ENCODE data around the gene NT5C2.
A peak's percentile ranks its signal among the peaks of the same experiment; 100 is the strongest.
"Not testable (repeated sequence)": the region's sequence is repeated elsewhere in the genome, so short reads cannot be mapped to it uniquely, and the experiment has no call there.

The NT5C2 gene

GRCh38 chr10:103232131-103232673 is 39.1 kb upstream of the NT5C2 start:
- H3K27ac Mint-ChIP-seq, result no peak overlapping the region
- H3K4me1 Mint-ChIP-seq, result no peaks in the 10 kb centered on the region
- no peak for DNase-seq

GRCh38 chr10:103231047-103231551 is 38.0 kb upstream of the NT5C2 start:
- no peak overlapping the region for H3K4me3 Mint-ChIP-seq
- H3K4me1 Mint-ChIP-seq, result no peaks in the 10 kb centered on the region
- H3K27me3 Mint-ChIP-seq (ENCODE audit: low read depth, poor library complexity), result peaks cover 3% of the 10 kb centered on the region
- H3K36me3 Mint-ChIP-seq (ENCODE audit: low read depth), result no peaks in the 10 kb centered on the region
- TF ChIP-seq, protein P1, sequence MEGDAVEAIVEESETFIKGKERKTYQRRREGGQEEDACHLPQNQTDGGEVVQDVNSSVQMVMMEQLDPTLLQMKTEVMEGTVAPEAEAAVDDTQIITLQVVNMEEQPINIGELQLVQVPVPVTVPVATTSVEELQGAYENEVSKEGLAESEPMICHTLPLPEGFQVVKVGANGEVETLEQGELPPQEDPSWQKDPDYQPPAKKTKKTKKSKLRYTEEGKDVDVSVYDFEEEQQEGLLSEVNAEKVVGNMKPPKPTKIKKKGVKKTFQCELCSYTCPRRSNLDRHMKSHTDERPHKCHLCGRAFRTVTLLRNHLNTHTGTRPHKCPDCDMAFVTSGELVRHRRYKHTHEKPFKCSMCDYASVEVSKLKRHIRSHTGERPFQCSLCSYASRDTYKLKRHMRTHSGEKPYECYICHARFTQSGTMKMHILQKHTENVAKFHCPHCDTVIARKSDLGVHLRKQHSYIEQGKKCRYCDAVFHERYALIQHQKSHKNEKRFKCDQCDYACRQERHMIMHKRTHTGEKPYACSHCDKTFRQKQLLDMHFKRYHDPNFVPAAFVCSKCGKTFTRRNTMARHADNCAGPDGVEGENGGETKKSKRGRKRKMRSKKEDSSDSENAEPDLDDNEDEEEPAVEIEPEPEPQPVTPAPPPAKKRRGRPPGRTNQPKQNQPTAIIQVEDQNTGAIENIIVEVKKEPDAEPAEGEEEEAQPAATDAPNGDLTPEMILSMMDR (IDR thresholded peaks at IDR 0.05), result no peak
- H3K27ac Mint-ChIP-seq, result peak overlapping the region; percentile 29
- DNase-seq, result no peak
- H3K9me3 Mint-ChIP-seq, result peaks cover 8% of the 10 kb centered on the region

More at GRCh38 chr10:103232131-103232673, 39.1 kb upstream of the NT5C2 start:
- H3K36me3 Mint-ChIP-seq (ENCODE audit: low read depth), result no peaks in the 10 kb centered on the region
- H3K9me3 Mint-ChIP-seq, result peaks cover 13% of the 10 kb centered on the region
- TF ChIP-seq, protein P1 (IDR thresholded peaks at IDR 0.05), result no peak
- peaks cover 3% of the 10 kb centered on the region for H3K27me3 Mint-ChIP-seq (ENCODE audit: low read depth, poor library complexity)
- H3K4me3 Mint-ChIP-seq, result no peak overlapping the region

- DNase-seq, result no peak
- H3K4me3 Mint-ChIP-seq, result no peak overlapping the region
- H3K36me3 Mint-ChIP-seq (ENCODE audit: low read depth), result no peaks in the 10 kb centered on the region
- H3K4me1 Mint-ChIP-seq, result no peaks in the 10 kb centered on the region
- no peak overlapping the region for H3K27ac Mint-ChIP-seq
- H3K9me3 Mint-ChIP-seq, result peaks cover 23% of the 10 kb centered on the region
- TF ChIP-seq, protein P1 (IDR thresholded peaks at IDR 0.05), result no peak
- H3K27me3 Mint-ChIP-seq (ENCODE audit: low read depth, poor library complexity), result peaks cover 7% of the 10 kb centered on the region
Observed at GRCh38 chr10:103227416-103227815, 34.3 kb upstream of the NT5C2 start.

DNA sequence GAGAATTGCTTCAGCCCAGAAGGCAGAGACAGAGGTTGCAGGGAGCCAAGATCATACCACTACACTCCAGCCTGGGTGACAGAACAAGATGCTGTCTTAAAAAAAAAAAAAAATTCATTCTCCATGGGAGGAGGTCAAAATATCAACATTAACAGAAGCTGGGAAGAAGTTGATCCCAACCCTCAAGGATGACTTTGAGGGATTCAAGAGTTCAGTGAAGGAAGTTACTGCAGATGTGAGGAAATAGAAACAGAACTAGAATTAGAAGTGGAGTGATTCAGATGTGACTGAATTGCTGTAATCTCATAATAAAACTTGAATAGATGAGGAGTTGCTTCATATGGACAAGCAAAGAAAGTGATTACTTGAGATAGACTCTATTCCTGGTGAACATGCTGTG is 32.9 kb upstream of the NT5C2 start:
- H3K36me3 Mint-ChIP-seq (ENCODE audit: low read depth), result no peaks in the 10 kb centered on the region
- peaks cover 7% of the 10 kb centered on the region for H3K27me3 Mint-ChIP-seq (ENCODE audit: low read depth, poor library complexity)
- no peak overlapping the region for H3K4me3 Mint-ChIP-seq
- TF ChIP-seq, protein P1 (IDR thresholded peaks at IDR 0.05), result no peak
- peaks cover 27% of the 10 kb centered on the region for H3K9me3 Mint-ChIP-seq
- no peak overlapping the region for H3K27ac Mint-ChIP-seq
- DNase-seq, result no peak
- H3K4me1 Mint-ChIP-seq, result no peaks in the 10 kb centered on the region

DNA sequence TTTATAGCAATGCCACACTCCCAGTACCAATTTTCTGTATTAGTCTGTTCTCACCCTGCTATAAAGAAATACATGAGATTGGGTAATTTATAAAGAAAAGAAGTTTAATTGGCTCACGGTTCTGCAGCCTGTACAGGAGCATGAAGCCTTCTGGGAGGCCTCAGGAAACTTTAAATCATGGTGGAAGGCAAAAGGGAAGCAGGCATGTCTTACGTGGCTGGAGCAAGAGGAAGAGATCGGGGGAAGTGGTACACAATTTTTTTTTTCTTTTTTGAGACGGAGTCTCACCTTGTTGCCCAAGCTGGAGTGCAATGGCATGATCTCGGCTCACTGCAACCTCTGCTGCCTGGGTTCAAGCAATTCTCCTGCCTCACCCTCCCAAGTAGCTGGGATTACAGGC is 31.6 kb upstream of the NT5C2 start:
- peaks cover 27% of the 10 kb centered on the region for H3K9me3 Mint-ChIP-seq
- not testable (repeated sequence) for H3K4me3 Mint-ChIP-seq; H3K36me3 Mint-ChIP-seq (ENCODE audit: low read depth); H3K27me3 Mint-ChIP-seq (ENCODE audit: low read depth, poor library complexity); DNase-seq; H3K4me1 Mint-ChIP-seq; H3K27ac Mint-ChIP-seq

DNA sequence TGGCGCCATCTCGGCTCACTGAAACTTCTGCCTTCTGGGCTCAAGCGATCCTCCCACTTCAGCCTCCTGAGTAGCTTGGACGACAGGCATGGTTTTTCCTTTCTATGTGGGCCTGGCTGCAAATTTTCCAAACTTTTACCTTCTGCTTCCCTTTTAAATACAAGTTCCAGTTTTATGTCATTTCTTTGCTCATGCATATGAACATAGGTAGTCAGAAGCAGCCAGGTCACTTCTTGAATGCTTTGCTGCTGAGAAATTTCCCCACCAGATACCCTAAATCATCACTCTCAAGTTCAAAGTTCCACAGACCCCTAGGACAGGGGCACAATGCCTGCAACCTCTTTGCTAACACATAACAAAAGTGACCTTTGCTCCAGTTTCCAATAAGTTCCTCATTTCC is 31.1 kb upstream of the NT5C2 start:
- Mint-ChIP-seq H3K4me3 (no peak overlapping the region), H3K27me3 (ENCODE audit: low read depth, poor library complexity) (peaks cover 7% of the 10 kb centered on the region), H3K27ac (no peak overlapping the region), H3K9me3 (peaks cover 27% of the 10 kb centered on the region), H3K4me1 (no peaks in the 10 kb centered on the region), H3K36me3 (ENCODE audit: low read depth) (no peaks in the 10 kb centered on the region)
- no peak for DNase-seq
- TF ChIP-seq, protein P1 (IDR thresholded peaks at IDR 0.05), result no peak

- DNase-seq; H3K36me3 Mint-ChIP-seq (ENCODE audit: low read depth); H3K27me3 Mint-ChIP-seq (ENCODE audit: low read depth, poor library complexity); H3K4me3 Mint-ChIP-seq: not testable (repeated sequence)
- H3K9me3 Mint-ChIP-seq, result peaks cover 14% of the 10 kb centered on the region
- H3K4me1 Mint-ChIP-seq, result peaks cover 12% of the 10 kb centered on the region
- peak overlapping the region; percentile 62 for H3K27ac Mint-ChIP-seq
Observed at GRCh38 chr10:103216362-103216761, 23.3 kb upstream of the NT5C2 start.

Data from nephron progenitor cell (in vitro differentiated cells).